Measurements from ENCODE around the gene PCBP3.
"Not testable (repeated sequence)": the region's sequence is repeated elsewhere in the genome, so short reads cannot be mapped to it uniquely, and the experiment has no call there.

PCBP3 gene

GRCh38 chr21:45954261-45954660 is 310.7 kb downstream of the PCBP3 start:
- CTCF ChIA-PET = interaction anchor here (1.4 kb wide), 1 partner anchor 18 kb away, joined by 4 read pairs; no protein-coding TSS in a partner anchor
- no peak overlapping the region for H3K27ac ChIP-seq (ENCODE audit: insufficient read depth in 1 of 2, low read depth in 1 of 2, low read length in 2 of 2, poor library complexity in 1 of 2, severe bottlenecking in 2 of 2)
- no peak for DNase-seq
- H3K4me3 ChIP-seq (ENCODE audit: control insufficient read depth in 1 of 7, extremely low read depth in 1 of 7, insufficient read depth in 4 of 7, low read depth in 2 of 7, low read length in 6 of 7) = no peak overlapping the region
- peaks cover 0 to 23% (median 4%) of the 10 kb centered on the region in 5 experiments for H3K27me3 ChIP-seq (replicated peaks in 2 of 5; ENCODE audit: control insufficient read depth in 4 of 5, insufficient read depth in 5 of 5, low read length in 4 of 5)
- H3K36me3 ChIP-seq (ENCODE audit: control insufficient read depth in 4 of 4, insufficient read depth in 4 of 4, low read length in 3 of 4) = no peaks in the 10 kb centered on the region
- H3K9me3 ChIP-seq (ENCODE audit: control extremely low read depth in 1 of 5, control insufficient read depth in 4 of 5, insufficient read depth in 2 of 5, low read depth in 1 of 5, low read length in 4 of 5) = no peaks in the 10 kb centered on the region
- no peaks in the 10 kb centered on the region for H3K4me1 ChIP-seq (ENCODE audit: control extremely low read depth in 1 of 4, control insufficient read depth in 4 of 4, insufficient read depth in 4 of 4, low read length in 3 of 4)
- 86% methylated on average over 8 of the region's 12 CpGs for WGBS (ENCODE audit: insufficient coverage)
- POLR2A ChIA-PET = interaction anchor here (0.6 kb wide), 1 partner anchor 119 kb away, joined by 4 read pairs; no protein-coding TSS in a partner anchor

GRCh38 chr21:45954921-45955320 is 311.4 kb downstream of the PCBP3 start:
- Histone ChIP-seq H3K27ac (ENCODE audit: insufficient read depth in 1 of 2, low read depth in 1 of 2, low read length in 2 of 2, poor library complexity in 1 of 2, severe bottlenecking in 2 of 2) (no peak overlapping the region), H3K4me3 (ENCODE audit: control insufficient read depth in 1 of 7, extremely low read depth in 1 of 7, insufficient read depth in 4 of 7, low read depth in 2 of 7, low read length in 6 of 7) (no peak overlapping the region), H3K36me3 (ENCODE audit: control insufficient read depth in 4 of 4, insufficient read depth in 4 of 4, low read length in 3 of 4) (no peaks in the 10 kb centered on the region), H3K9me3 (ENCODE audit: control extremely low read depth in 1 of 5, control insufficient read depth in 4 of 5, insufficient read depth in 2 of 5, low read depth in 1 of 5, low read length in 4 of 5) (no peaks in the 10 kb centered on the region), H3K27me3 (replicated peaks in 2 of 5; ENCODE audit: control insufficient read depth in 4 of 5, insufficient read depth in 5 of 5, low read length in 4 of 5) (peaks cover 0 to 24% (median 4%) of the 10 kb centered on the region in 5 experiments), H3K4me1 (ENCODE audit: control extremely low read depth in 1 of 4, control insufficient read depth in 4 of 4, insufficient read depth in 4 of 4, low read length in 3 of 4) (no peaks in the 10 kb centered on the region)
- POLR2A ChIA-PET = no interaction called here
- no peak for DNase-seq
- 98% methylated on average over 6 of the region's 6 CpGs for WGBS (ENCODE audit: insufficient coverage)
- CTCF ChIA-PET = no interaction called here

GRCh38 chr21:45957551-45957950 is 314.0 kb downstream of the PCBP3 start:
- H3K36me3 ChIP-seq (ENCODE audit: control insufficient read depth in 4 of 4, insufficient read depth in 4 of 4, low read length in 3 of 4) = no peaks in the 10 kb centered on the region
- H3K4me1 ChIP-seq (ENCODE audit: control extremely low read depth in 1 of 4, control insufficient read depth in 4 of 4, insufficient read depth in 4 of 4, low read length in 3 of 4) = no peaks in the 10 kb centered on the region
- POLR2A ChIA-PET = no interaction called here
- CTCF ChIA-PET = no interaction called here
- H3K27ac ChIP-seq (ENCODE audit: insufficient read depth in 1 of 2, low read depth in 1 of 2, low read length in 2 of 2, poor library complexity in 1 of 2, severe bottlenecking in 2 of 2) = no peak overlapping the region
- 100% methylated on average over 1 of the region's 4 CpGs for WGBS (ENCODE audit: insufficient coverage)
- H3K27me3 ChIP-seq (replicated peaks in 2 of 5; ENCODE audit: control insufficient read depth in 4 of 5, insufficient read depth in 5 of 5, low read length in 4 of 5) = peaks cover 0 to 12% (median 4%) of the 10 kb centered on the region in 5 experiments
- no peak for DNase-seq
- no peak overlapping the region for H3K4me3 ChIP-seq (ENCODE audit: control insufficient read depth in 1 of 7, extremely low read depth in 1 of 7, insufficient read depth in 4 of 7, low read depth in 2 of 7, low read length in 6 of 7)
- peaks cover 0 to 7% (median 2%) of the 10 kb centered on the region in 5 experiments for H3K9me3 ChIP-seq (ENCODE audit: control extremely low read depth in 1 of 5, control insufficient read depth in 4 of 5, insufficient read depth in 2 of 5, low read depth in 1 of 5, low read length in 4 of 5)

GRCh38 chr21:45957981-45958600 is 314.6 kb downstream of the PCBP3 start:
- H3K9me3 ChIP-seq (ENCODE audit: control extremely low read depth in 1 of 5, control insufficient read depth in 4 of 5, insufficient read depth in 2 of 5, low read depth in 1 of 5, low read length in 4 of 5) = peaks cover 0 to 7% (median 2%) of the 10 kb centered on the region in 5 experiments
- no peak overlapping the region for H3K27ac ChIP-seq (ENCODE audit: insufficient read depth in 1 of 2, low read depth in 1 of 2, low read length in 2 of 2, poor library complexity in 1 of 2, severe bottlenecking in 2 of 2)
- H3K27me3 ChIP-seq (replicated peaks in 2 of 5; ENCODE audit: control insufficient read depth in 4 of 5, insufficient read depth in 5 of 5, low read length in 4 of 5) = peaks cover 0 to 12% (median 4%) of the 10 kb centered on the region in 5 experiments
- DNase-seq = no peak
- H3K36me3 ChIP-seq (ENCODE audit: control insufficient read depth in 4 of 4, insufficient read depth in 4 of 4, low read length in 3 of 4) = no peaks in the 10 kb centered on the region
- 77% methylated on average over 6 of the region's 7 CpGs for WGBS (ENCODE audit: insufficient coverage)
- CTCF ChIA-PET = interaction anchor here (1.2 to 1.3 kb wide), 2 partner anchors 12 to 35 kb away, joined by 3 read pairs; no protein-coding TSS in a partner anchor
- POLR2A ChIA-PET = no interaction called here
- no peaks in the 10 kb centered on the region for H3K4me1 ChIP-seq (ENCODE audit: control extremely low read depth in 1 of 4, control insufficient read depth in 4 of 4, insufficient read depth in 4 of 4, low read length in 3 of 4)
- no peak overlapping the region for H3K4me3 ChIP-seq (ENCODE audit: control insufficient read depth in 1 of 7, extremely low read depth in 1 of 7, insufficient read depth in 4 of 7, low read depth in 2 of 7, low read length in 6 of 7)

GRCh38 chr21:45959182-45959581 is 315.7 kb downstream of the PCBP3 start:
- WGBS (ENCODE audit: insufficient coverage) = 81% methylated on average over 5 of the region's 5 CpGs
- no peaks in the 10 kb centered on the region for H3K36me3 ChIP-seq (ENCODE audit: control insufficient read depth in 4 of 4, insufficient read depth in 4 of 4, low read length in 3 of 4)
- CTCF ChIA-PET = interaction anchor here (1.2 to 1.3 kb wide), 2 partner anchors 10 to 36 kb away, joined by 3 read pairs; no protein-coding TSS in a partner anchor
- peaks cover 0 to 8% (median 4%) of the 10 kb centered on the region in 5 experiments for H3K27me3 ChIP-seq (replicated peaks in 2 of 5; ENCODE audit: control insufficient read depth in 4 of 5, insufficient read depth in 5 of 5, low read length in 4 of 5)
- POLR2A ChIA-PET = no interaction called here
- H3K9me3 ChIP-seq (ENCODE audit: control extremely low read depth in 1 of 5, control insufficient read depth in 4 of 5, insufficient read depth in 2 of 5, low read depth in 1 of 5, low read length in 4 of 5) = peaks cover 0 to 8% (median 7%) of the 10 kb centered on the region in 5 experiments
- no peaks in the 10 kb centered on the region for H3K4me1 ChIP-seq (ENCODE audit: control extremely low read depth in 1 of 4, control insufficient read depth in 4 of 4, insufficient read depth in 4 of 4, low read length in 3 of 4)
- no peak for DNase-seq
- no peak overlapping the region for H3K27ac ChIP-seq (ENCODE audit: insufficient read depth in 1 of 2, low read depth in 1 of 2, low read length in 2 of 2, poor library complexity in 1 of 2, severe bottlenecking in 2 of 2)
- no peak overlapping the region for H3K4me3 ChIP-seq (ENCODE audit: control insufficient read depth in 1 of 7, extremely low read depth in 1 of 7, insufficient read depth in 4 of 7, low read depth in 2 of 7, low read length in 6 of 7)

- Histone ChIP-seq H3K27ac (ENCODE audit: insufficient read depth in 1 of 2, low read depth in 1 of 2, low read length in 2 of 2, poor library complexity in 1 of 2, severe bottlenecking in 2 of 2) (no peak overlapping the region), H3K4me3 (ENCODE audit: control insufficient read depth in 1 of 7, extremely low read depth in 1 of 7, insufficient read depth in 4 of 7, low read depth in 2 of 7, low read length in 6 of 7) (no peak overlapping the region), H3K27me3 (replicated peaks in 2 of 5; ENCODE audit: control insufficient read depth in 4 of 5, insufficient read depth in 5 of 5, low read length in 4 of 5) (peaks cover 0 to 8% (median 4%) of the 10 kb centered on the region in 5 experiments), H3K36me3 (ENCODE audit: control insufficient read depth in 4 of 4, insufficient read depth in 4 of 4, low read length in 3 of 4) (no peaks in the 10 kb centered on the region), H3K4me1 (ENCODE audit: control extremely low read depth in 1 of 4, control insufficient read depth in 4 of 4, insufficient read depth in 4 of 4, low read length in 3 of 4) (no peaks in the 10 kb centered on the region), H3K9me3 (ENCODE audit: control extremely low read depth in 1 of 5, control insufficient read depth in 4 of 5, insufficient read depth in 2 of 5, low read depth in 1 of 5, low read length in 4 of 5) (peaks cover 0 to 13% (median 12%) of the 10 kb centered on the region in 5 experiments)
- 95% methylated on average over 10 of the region's 11 CpGs for WGBS (ENCODE audit: insufficient coverage)
- CTCF ChIA-PET = no interaction called here
- POLR2A ChIA-PET = no interaction called here
- DNase-seq = no peak
Measured at GRCh38 chr21:45959779-45960390, 316.4 kb downstream of the PCBP3 start.

- H3K4me3 ChIP-seq (ENCODE audit: control insufficient read depth in 1 of 7, extremely low read depth in 1 of 7, insufficient read depth in 4 of 7, low read depth in 2 of 7, low read length in 6 of 7); H3K4me1 ChIP-seq (ENCODE audit: control extremely low read depth in 1 of 4, control insufficient read depth in 4 of 4, insufficient read depth in 4 of 4, low read length in 3 of 4); H3K27me3 ChIP-seq (replicated peaks in 2 of 5; ENCODE audit: control insufficient read depth in 4 of 5, insufficient read depth in 5 of 5, low read length in 4 of 5); H3K36me3 ChIP-seq (ENCODE audit: control insufficient read depth in 4 of 4, insufficient read depth in 4 of 4, low read length in 3 of 4); DNase-seq; POLR2A ChIA-PET; CTCF ChIA-PET; H3K27ac ChIP-seq (ENCODE audit: insufficient read depth in 1 of 2, low read depth in 1 of 2, low read length in 2 of 2, poor library complexity in 1 of 2, severe bottlenecking in 2 of 2): not testable (repeated sequence)
- peaks cover 0 to 17% (median 12%) of the 10 kb centered on the region in 5 experiments for H3K9me3 ChIP-seq (ENCODE audit: control extremely low read depth in 1 of 5, control insufficient read depth in 4 of 5, insufficient read depth in 2 of 5, low read depth in 1 of 5, low read length in 4 of 5)
- WGBS (ENCODE audit: insufficient coverage) = 95% methylated on average over 2 of the region's 2 CpGs
Measured at GRCh38 chr21:45961408-45961807, 317.9 kb downstream of the PCBP3 start.

Data from common myeloid progenitor, CD34-positive (primary cell).